GM10847 (cell line): ENCODE measurements around the gene TBC1D10A.
A peak's percentile ranks its signal among the peaks of the same experiment; 100 is the strongest.

Source experiments
- POLR2A ChIP-seq: IDR thresholded peaks from 2 replicates; pipeline ENCODE4 v1.6.1; 2011; ENCODE audit not compliant: insufficient read length; ENCODE audit errors: extremely low read depth

The TBC1D10A gene

GRCh38 chr22:30309951-30310741 lies 16.6 kb downstream of the TBC1D10A start:
- no peak for TF ChIP-seq POLR2A

GRCh38 chr22:30308518-30309230 lies 18.1 kb downstream of the TBC1D10A start:
- no peak for TF ChIP-seq POLR2A

- no peak for TF ChIP-seq POLR2A
These were observed 18.6 kb downstream of the TBC1D10A start for GRCh38 chr22:30308093-30308492.

GRCh38 chr22:30307041-30307574 lies 19.6 kb downstream of the TBC1D10A start:
- no peak for TF ChIP-seq POLR2A

- TF ChIP-seq POLR2A, result no peak
These were observed 20.1 kb downstream of the TBC1D10A start for GRCh38 chr22:30306627-30307011.

- TF ChIP-seq POLR2A, result no peak
These were observed 20.7 kb downstream of the TBC1D10A start for GRCh38 chr22:30305906-30306626.

- peak; percentile 54 for TF ChIP-seq POLR2A
These were observed 21.2 kb downstream of the TBC1D10A start for GRCh38 chr22:30305519-30305905.

GRCh38 chr22:30304495-30305244 lies 22.1 kb downstream of the TBC1D10A start:
- no peak for TF ChIP-seq POLR2A

- TF ChIP-seq POLR2A, result no peak
These were observed 24.0 kb downstream of the TBC1D10A start for GRCh38 chr22:30302810-30303138.

GRCh38 chr22:30301995-30302809 lies 24.5 kb downstream of the TBC1D10A start:
- no peak for TF ChIP-seq POLR2A

GRCh38 chr22:30299322-30299721 lies 27.4 kb downstream of the TBC1D10A start:
- no peak for TF ChIP-seq POLR2A

GRCh38 chr22:30297991-30298701 lies 28.6 kb downstream of the TBC1D10A start:
- TF ChIP-seq POLR2A, result no peak

- no peak for TF ChIP-seq POLR2A
These were observed 29.3 kb downstream of the TBC1D10A start for GRCh38 chr22:30297276-30297990.
